HEK293T (cell line): ENCODE results near the gene DDX39B.

Experiments
- BHLHE40 ChIP-seq: fragments of 450-650 bp; IDR thresholded peaks from 2 replicates; pipeline ENCODE4 v1.6.1; 2016; ENCODE audit warnings: mild to moderate bottlenecking, moderate library complexity, borderline replicate concordance
- FOXA1 ChIP-seq: fragments of 450-650 bp; IDR thresholded peaks from 2 replicates; pipeline ENCODE4 v1.6.1; 2016; ENCODE audit warnings: mild to moderate bottlenecking
- FOXK2 ChIP-seq: fragments of 450-650 bp; IDR thresholded peaks from 2 replicates; pipeline ENCODE4 v1.6.1; 2016; ENCODE audit warnings: mild to moderate bottlenecking
- FOXM1 ChIP-seq: fragments of 450-650 bp; IDR thresholded peaks from 2 replicates; pipeline ENCODE4 v1.6.1; 2017; ENCODE audit warnings: mild to moderate bottlenecking, borderline replicate concordance
- HDGF ChIP-seq: fragments of 450-650 bp; IDR thresholded peaks from 2 replicates; pipeline ENCODE4 v1.6.1; 2017; ENCODE audit warnings: antibody characterized with exemption, borderline replicate concordance
- L3MBTL2 ChIP-seq: fragments of 450-650 bp; conservative IDR thresholded peaks from 2 replicates; pipeline ENCODE4 v1.6.1; 2016; ENCODE audit warnings: mild to moderate bottlenecking
- LEF1 ChIP-seq: fragments of 450-650 bp; IDR thresholded peaks from 2 replicates; pipeline ENCODE4 v1.6.1; 2017; ENCODE audit warnings: mild to moderate bottlenecking, borderline replicate concordance
- NFRKB ChIP-seq: fragments of 450-650 bp; IDR thresholded peaks from 2 replicates; pipeline ENCODE4 v1.6.1; 2016; ENCODE audit warnings: mild to moderate bottlenecking, moderate library complexity
- PKNOX1 ChIP-seq: fragments of 450-650 bp; IDR thresholded peaks from 2 replicates; pipeline ENCODE4 v1.6.1; 2016
- SP1 ChIP-seq: fragments of 450-650 bp; IDR thresholded peaks from 2 replicates; pipeline ENCODE4 v1.6.1; 2017
- SUZ12 ChIP-seq: fragments of 450-650 bp; IDR thresholded peaks from 2 replicates; pipeline ENCODE4 v1.6.1; 2016; ENCODE audit warnings: mild to moderate bottlenecking
- ZNF384 ChIP-seq: fragments of 450-650 bp; IDR thresholded peaks from 2 replicates; pipeline ENCODE4 v1.6.1; 2016

GRCh38 chr6:31531771-31532643, 9.8 kb downstream of the DDX39B start:
- TF ChIP-seq FOXA1: no peak
- no peak for TF ChIP-seq SUZ12
- no peak for TF ChIP-seq LEF1
- no peak for TF ChIP-seq BHLHE40
- no peak for TF ChIP-seq SP1
- no peak for TF ChIP-seq FOXK2
- TF ChIP-seq NFRKB: no peak
- TF ChIP-seq L3MBTL2: no peak
- no peak for TF ChIP-seq FOXM1
- no peak for TF ChIP-seq ZNF384
- no peak for TF ChIP-seq HDGF
- no peak for TF ChIP-seq PKNOX1
